Glutamatergic neuron (in vitro differentiated cells): ENCODE measurements around the gene RFFL. TPM values are rescaled to one million over a fixed set of nuclear protein-coding genes. Genes with fewer than 3 reads are reported as not detected.
A peak's percentile ranks its signal among the peaks of the same experiment; 100 is the strongest.

ENCODE experiments used
- DNase-seq: peaks from one replicate; pipeline ENCODE4 v3.0.0; 2022
- H3K27ac Mint-ChIP-seq: one replicate; pipeline ENCODE4 v1.8.0; 2020; ENCODE audit warnings: mild to moderate bottlenecking, mixed read lengths, inconsistent platforms; ENCODE audit not compliant: unreplicated experiment
- H3K27me3 Mint-ChIP-seq: one replicate; pipeline ENCODE4 v1.8.0; 2020; ENCODE audit warnings: mild to moderate bottlenecking, moderate library complexity, mixed read lengths, inconsistent platforms; ENCODE audit not compliant: unreplicated experiment
- H3K36me3 Mint-ChIP-seq: one replicate; pipeline ENCODE4 v1.8.0; 2020; ENCODE audit warnings: mild to moderate bottlenecking, mixed read lengths, inconsistent platforms; ENCODE audit not compliant: unreplicated experiment
- H3K4me1 Mint-ChIP-seq: one replicate; pipeline ENCODE4 v1.8.0; 2020; ENCODE audit warnings: mild to moderate bottlenecking, low read depth, mixed read lengths, inconsistent platforms; ENCODE audit not compliant: unreplicated experiment
- H3K4me3 Mint-ChIP-seq: one replicate; pipeline ENCODE4 v1.8.0; 2020; ENCODE audit warnings: mild to moderate bottlenecking, mixed read lengths, inconsistent platforms; ENCODE audit not compliant: unreplicated experiment
- H3K9me3 Mint-ChIP-seq: one replicate; pipeline ENCODE4 v1.8.0; 2020; ENCODE audit warnings: mild to moderate bottlenecking, moderate library complexity, mixed read lengths, inconsistent platforms; ENCODE audit not compliant: unreplicated experiment
- total RNA-seq: library from RNA; stranded (reverse); fragmentation: NEBNext Ultra II Directional; extraction: Animal tissue kit (Norgen Biotek cat#: 25700); gene quantifications from one replicate; pipeline ENCODE4 v1.2.1, GENCODE V29; 2021; ENCODE audit not compliant: unreplicated experiment
- TF ChIP-seq, protein P1 (sequence below): fragments of 200-600 bp; sonication (generic); IDR thresholded peaks from one replicate; pipeline ENCODE4 v1.5.0; 2021; ENCODE audit not compliant: partially characterized antibody, unreplicated experiment

Gene RFFL
- total RNA-seq, 1 donor from 2014 or later, result 16.5 TPM

DNA sequence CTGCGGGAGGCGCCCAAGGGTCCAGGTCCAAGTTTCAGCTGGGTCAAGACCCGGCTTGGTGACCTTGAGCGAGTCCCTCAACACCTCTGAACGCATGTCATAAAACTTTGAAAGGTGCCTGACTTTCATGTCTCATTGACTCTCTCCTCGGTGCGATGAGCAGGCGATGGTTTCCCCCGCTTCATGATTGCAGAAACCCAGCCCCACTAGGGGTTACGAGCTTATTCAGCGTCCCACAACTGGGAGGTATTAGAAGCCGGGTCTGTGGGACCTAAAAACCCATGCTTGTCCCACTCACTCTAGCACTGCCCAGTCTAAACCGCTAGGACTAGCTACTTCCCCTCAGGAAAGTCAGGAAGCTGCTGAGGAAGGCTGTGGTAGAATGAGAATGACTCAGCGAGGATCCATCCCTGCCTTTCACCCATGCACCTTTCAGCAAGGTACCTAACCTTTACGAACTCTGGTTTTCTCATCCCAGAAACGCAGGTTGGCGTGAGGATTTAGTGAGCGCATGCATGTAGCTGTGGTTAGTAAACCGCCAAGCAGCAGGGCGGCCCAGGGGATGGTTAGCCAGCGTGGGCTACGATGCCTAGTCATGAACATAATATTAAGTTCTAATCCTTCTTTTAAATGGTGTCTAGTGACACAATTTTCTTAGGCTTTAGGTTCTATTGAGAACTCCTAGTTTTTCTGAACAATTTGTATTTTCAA, 26.2 kb upstream of the RFFL start:
- Mint-ChIP-seq H3K36me3 (peaks cover 6% of the 10 kb centered on the region), H3K27me3 (peaks cover 7% of the 10 kb centered on the region), H3K4me1 (no peaks in the 10 kb centered on the region), H3K4me3 (peak overlapping the region; percentile 57), H3K9me3 (no peaks in the 10 kb centered on the region), H3K27ac (no peak overlapping the region)
- DNase-seq, result no peak
- TF ChIP-seq, protein P1, sequence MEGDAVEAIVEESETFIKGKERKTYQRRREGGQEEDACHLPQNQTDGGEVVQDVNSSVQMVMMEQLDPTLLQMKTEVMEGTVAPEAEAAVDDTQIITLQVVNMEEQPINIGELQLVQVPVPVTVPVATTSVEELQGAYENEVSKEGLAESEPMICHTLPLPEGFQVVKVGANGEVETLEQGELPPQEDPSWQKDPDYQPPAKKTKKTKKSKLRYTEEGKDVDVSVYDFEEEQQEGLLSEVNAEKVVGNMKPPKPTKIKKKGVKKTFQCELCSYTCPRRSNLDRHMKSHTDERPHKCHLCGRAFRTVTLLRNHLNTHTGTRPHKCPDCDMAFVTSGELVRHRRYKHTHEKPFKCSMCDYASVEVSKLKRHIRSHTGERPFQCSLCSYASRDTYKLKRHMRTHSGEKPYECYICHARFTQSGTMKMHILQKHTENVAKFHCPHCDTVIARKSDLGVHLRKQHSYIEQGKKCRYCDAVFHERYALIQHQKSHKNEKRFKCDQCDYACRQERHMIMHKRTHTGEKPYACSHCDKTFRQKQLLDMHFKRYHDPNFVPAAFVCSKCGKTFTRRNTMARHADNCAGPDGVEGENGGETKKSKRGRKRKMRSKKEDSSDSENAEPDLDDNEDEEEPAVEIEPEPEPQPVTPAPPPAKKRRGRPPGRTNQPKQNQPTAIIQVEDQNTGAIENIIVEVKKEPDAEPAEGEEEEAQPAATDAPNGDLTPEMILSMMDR, result peak; percentile 53

DNA sequence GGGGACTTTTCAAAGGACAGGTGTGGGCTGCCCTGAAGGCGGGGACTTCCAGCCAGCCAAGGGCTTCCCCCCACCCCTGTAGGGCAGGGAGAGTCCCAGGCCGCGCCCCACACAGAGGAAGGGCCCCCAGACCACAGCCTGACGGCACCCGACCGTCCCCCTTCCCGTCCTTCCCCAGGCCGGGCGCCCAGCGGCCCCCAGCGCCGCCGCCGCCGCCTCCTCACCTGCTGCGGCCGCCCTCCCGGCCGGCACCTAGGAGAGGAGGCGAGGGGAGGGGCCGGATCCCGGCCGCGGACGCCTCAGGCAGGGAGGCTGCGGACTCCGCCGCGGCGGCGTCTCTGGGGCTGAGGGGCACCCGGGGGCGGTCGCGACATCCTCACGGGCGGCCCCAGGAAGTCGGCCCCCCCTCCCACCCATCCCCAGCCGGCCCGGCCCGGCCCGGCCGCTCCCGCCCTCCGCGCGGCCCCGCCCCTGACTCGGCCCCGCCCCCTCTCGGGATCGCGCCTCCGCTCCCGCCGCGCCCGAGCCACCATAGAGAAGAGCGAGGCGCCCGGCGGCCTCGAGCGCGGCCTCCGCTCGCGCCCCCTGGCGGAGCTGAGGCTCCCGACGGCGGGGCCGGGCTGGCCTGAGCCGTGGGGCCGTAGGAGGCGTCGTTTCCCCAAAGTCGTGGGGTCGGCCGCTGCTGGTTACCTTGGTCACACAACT, 25.5 kb upstream of the RFFL start:
- peaks cover 6% of the 10 kb centered on the region for H3K36me3 Mint-ChIP-seq
- H3K27me3 Mint-ChIP-seq, result peaks cover 7% of the 10 kb centered on the region
- H3K4me3 Mint-ChIP-seq, result peak overlapping the region; percentile 93
- no peak overlapping the region for H3K27ac Mint-ChIP-seq
- TF ChIP-seq, protein P1, result peak; percentile 83
- H3K9me3 Mint-ChIP-seq, result no peaks in the 10 kb centered on the region
- DNase-seq, result peak; percentile 90
- H3K4me1 Mint-ChIP-seq, result no peaks in the 10 kb centered on the region

DNA sequence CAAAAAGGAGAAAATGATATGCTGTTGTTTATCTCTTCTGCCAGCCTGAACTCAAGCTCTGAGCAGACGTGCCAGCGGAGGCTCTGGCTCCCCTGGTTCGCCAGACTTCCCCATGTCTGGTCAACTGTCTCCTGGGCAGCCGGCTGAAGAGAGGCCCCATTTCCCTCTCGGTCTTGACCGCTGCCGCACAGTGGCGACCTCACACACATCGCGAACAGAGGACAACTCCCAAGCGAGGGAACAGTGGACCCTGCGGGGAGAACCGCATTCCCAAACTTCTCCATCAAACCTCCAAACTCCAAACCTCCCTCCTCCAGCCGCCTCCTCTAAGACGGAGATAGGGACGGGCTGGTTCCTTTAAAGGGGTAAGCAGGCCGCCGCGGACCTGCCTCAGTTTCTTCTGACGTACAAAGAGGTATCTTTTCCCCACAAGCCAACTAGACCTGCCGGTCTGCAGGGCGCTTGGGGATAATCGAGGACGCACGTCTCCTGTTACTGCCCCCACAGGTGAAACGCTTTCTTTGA, 24.9 kb upstream of the RFFL start:
- Mint-ChIP-seq H3K4me3 (peak overlapping the region; percentile 93), H3K27me3 (peaks cover 7% of the 10 kb centered on the region), H3K27ac (peak overlapping the region; percentile 66), H3K36me3 (peaks cover 3% of the 10 kb centered on the region), H3K4me1 (no peaks in the 10 kb centered on the region), H3K9me3 (no peaks in the 10 kb centered on the region)
- peak; percentile 50 for DNase-seq
- TF ChIP-seq, protein P1, result no peak

DNA sequence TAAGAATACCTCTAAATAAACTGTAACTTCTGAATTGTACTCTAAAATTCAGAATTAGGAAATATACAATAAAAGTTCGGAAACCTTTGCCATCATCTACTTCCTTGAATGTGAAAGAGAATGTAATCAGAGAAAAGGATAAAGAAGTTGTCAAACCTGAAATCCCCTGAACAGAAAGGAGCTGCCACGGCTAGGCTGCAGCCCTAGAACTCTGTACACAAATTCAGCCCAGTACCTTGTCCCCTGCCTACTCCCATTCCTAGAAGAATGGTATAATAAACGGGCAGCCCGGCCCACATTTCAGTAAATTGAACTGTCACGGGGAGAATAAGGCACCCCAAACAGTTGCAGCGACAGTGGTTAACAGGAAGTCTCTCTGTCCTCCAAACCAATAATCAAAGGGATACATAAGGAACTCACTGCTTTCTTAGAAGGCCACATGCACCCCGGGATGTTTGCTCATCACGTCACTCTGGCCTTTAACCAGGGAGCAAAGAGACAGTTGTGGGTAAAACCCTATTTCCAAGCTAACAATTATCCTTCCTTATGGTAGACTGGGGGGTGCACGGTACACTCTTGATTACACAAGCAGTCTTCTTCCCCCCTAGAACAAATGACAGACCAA, 24.3 kb upstream of the RFFL start:
- Mint-ChIP-seq H3K27me3 (peaks cover 7% of the 10 kb centered on the region), H3K4me3 (peak overlapping the region; percentile 93), H3K9me3 (no peaks in the 10 kb centered on the region), H3K4me1 (no peaks in the 10 kb centered on the region), H3K36me3 (no peaks in the 10 kb centered on the region), H3K27ac (peak overlapping the region; percentile 66)
- TF ChIP-seq, protein P1, result no peak
- DNase-seq, result no peak
